Right lobe of liver (tissue), 4 donors: ENCODE measurements around the gene CEPT1.

Experiments used
- POLR2A ChIP-seq: fragments of 450-650 bp; IDR thresholded peaks from one replicate; pipeline ENCODE4 v1.6.1; 2017; ENCODE audit warnings: antibody characterized with exemption, mild to moderate bottlenecking
- TF ChIP-seq, protein P1 (sequence below), 4 donors: fragments of 200-600 bp in 3 of 4; fragments of 450-650 bp in 1 of 4; IDR thresholded peaks; one replicate each; pipeline versions ENCODE4 v1.5.1 to v1.8.0; 2016 to 2022; ENCODE audit warnings: antibody characterized with exemption in 4 of 4, mild to moderate bottlenecking in 2 of 4
- donor health status: DM: no; HTN: no; CAD: no.
- donor health status: DM: no; HTN: no; CAD: no.
- donor health status: DM: no; HTN: yes; CAD: no.

GRCh38 chr1:111225091-111225490, 85.1 kb downstream of the CEPT1 start:
- TF ChIP-seq, protein P1, sequence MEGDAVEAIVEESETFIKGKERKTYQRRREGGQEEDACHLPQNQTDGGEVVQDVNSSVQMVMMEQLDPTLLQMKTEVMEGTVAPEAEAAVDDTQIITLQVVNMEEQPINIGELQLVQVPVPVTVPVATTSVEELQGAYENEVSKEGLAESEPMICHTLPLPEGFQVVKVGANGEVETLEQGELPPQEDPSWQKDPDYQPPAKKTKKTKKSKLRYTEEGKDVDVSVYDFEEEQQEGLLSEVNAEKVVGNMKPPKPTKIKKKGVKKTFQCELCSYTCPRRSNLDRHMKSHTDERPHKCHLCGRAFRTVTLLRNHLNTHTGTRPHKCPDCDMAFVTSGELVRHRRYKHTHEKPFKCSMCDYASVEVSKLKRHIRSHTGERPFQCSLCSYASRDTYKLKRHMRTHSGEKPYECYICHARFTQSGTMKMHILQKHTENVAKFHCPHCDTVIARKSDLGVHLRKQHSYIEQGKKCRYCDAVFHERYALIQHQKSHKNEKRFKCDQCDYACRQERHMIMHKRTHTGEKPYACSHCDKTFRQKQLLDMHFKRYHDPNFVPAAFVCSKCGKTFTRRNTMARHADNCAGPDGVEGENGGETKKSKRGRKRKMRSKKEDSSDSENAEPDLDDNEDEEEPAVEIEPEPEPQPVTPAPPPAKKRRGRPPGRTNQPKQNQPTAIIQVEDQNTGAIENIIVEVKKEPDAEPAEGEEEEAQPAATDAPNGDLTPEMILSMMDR (IDR thresholded peaks at IDR 0.05), result no peak
- TF ChIP-seq POLR2A, result no peak
